ENCODE measurements around the gene EFS. TPM values are rescaled to one million over a fixed set of nuclear protein-coding genes. Genes with fewer than 3 reads are reported as not detected.

The EFS gene
- total RNA-seq, 2 donors from 2014 or later: 1.1 to 2.3 TPM

- Histone ChIP-seq H3K36me3 (no peaks in the 10 kb centered on the region), H3K4me3 (no peak overlapping the region), H3K27me3 (no peaks in the 10 kb centered on the region), H3K9me3 (no peaks in the 10 kb centered on the region), H3K27ac (no peak overlapping the region), H3K9ac (ENCODE audit: low read depth in 2 of 2, low read length in 2 of 2) (no peak overlapping the region), H3K4me1 (no peaks in the 10 kb centered on the region)
- no peak for DNase-seq
- intact Hi-C loops (cut with DNase I): no loop called here
- TF ChIP-seq, protein P1, sequence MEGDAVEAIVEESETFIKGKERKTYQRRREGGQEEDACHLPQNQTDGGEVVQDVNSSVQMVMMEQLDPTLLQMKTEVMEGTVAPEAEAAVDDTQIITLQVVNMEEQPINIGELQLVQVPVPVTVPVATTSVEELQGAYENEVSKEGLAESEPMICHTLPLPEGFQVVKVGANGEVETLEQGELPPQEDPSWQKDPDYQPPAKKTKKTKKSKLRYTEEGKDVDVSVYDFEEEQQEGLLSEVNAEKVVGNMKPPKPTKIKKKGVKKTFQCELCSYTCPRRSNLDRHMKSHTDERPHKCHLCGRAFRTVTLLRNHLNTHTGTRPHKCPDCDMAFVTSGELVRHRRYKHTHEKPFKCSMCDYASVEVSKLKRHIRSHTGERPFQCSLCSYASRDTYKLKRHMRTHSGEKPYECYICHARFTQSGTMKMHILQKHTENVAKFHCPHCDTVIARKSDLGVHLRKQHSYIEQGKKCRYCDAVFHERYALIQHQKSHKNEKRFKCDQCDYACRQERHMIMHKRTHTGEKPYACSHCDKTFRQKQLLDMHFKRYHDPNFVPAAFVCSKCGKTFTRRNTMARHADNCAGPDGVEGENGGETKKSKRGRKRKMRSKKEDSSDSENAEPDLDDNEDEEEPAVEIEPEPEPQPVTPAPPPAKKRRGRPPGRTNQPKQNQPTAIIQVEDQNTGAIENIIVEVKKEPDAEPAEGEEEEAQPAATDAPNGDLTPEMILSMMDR (IDR thresholded peaks at IDR 0.05): no peak
Measured at GRCh38 chr14:23377198-23377550, 12.2 kb upstream of the EFS start.

DNA sequence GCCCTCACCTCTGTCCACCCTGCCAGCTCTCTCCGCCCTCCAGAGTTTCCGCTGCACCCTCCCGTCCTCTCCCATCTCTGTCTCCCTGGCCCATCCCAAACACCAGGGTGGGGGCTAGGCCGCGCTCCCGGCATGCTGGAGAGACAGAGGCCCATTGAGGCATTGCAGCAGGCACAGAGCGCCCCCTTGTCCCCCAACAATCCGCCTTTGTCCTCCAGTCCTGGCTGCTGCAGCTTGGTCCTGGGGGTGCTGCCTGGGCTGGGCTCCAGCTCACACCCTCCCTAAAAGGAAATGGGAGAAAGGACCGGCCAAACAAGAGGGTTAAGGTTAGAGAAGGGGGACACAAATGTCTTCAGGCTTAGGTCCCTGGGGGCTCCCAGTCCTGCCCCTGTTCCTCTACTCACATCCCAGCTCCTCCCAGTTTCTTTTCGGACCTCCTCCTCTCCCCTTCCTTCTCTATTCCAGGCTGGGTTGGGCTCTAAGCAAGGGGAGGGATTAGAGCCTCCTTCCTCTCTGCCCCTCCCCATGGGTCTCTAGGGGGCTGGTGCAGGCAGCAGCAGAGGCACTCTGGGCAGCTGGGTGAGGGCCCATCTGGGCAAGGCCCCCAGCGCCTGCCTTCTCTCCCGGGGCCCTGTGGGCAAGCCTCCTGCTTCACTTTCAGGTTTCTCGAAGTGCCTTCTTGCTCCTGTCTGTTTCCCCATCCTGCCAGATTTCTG, 11.7 kb upstream of the EFS start, which contains the start of gene CMTM5:
Gene CMTM5 (plus strand): TSS at position 565 of the 716 bp plus-strand sequence. CDS start 206 bp downstream, outside the sequence.
- Histone ChIP-seq H3K4me1 (no peaks in the 10 kb centered on the region), H3K9me3 (no peaks in the 10 kb centered on the region), H3K27me3 (no peaks in the 10 kb centered on the region), H3K9ac (ENCODE audit: low read depth in 2 of 2, low read length in 2 of 2) (no peak within 1 kb of the TSS), H3K36me3 (no peaks in the 10 kb centered on the region), H3K27ac (no peak within 1 kb of the TSS), H3K4me3 (no peak within 1 kb of the TSS)
- intact Hi-C loops (cut with DNase I): no loop called here
- DNase-seq: no peak
- TF ChIP-seq, protein P1 (IDR thresholded peaks at IDR 0.05): no peak

GRCh38 chr14:23375527-23376251, 10.7 kb upstream of the EFS start:
- no peak for DNase-seq
- no peaks in the 10 kb centered on the region for H3K27me3 ChIP-seq
- no peak overlapping the region for H3K9ac ChIP-seq (ENCODE audit: low read depth in 2 of 2, low read length in 2 of 2)
- intact Hi-C loops (cut with DNase I): no loop called here
- no peak overlapping the region for H3K27ac ChIP-seq
- TF ChIP-seq, protein P1 (IDR thresholded peaks at IDR 0.05): no peak
- no peak overlapping the region for H3K4me3 ChIP-seq
- H3K9me3 ChIP-seq: no peaks in the 10 kb centered on the region
- H3K36me3 ChIP-seq: no peaks in the 10 kb centered on the region
- H3K4me1 ChIP-seq: no peaks in the 10 kb centered on the region

- Histone ChIP-seq H3K9me3 (no peaks in the 10 kb centered on the region), H3K4me1 (no peaks in the 10 kb centered on the region), H3K4me3 (no peak overlapping the region), H3K36me3 (no peaks in the 10 kb centered on the region), H3K27ac (no peak overlapping the region), H3K9ac (ENCODE audit: low read depth in 2 of 2, low read length in 2 of 2) (no peak overlapping the region), H3K27me3 (no peaks in the 10 kb centered on the region)
- DNase-seq: no peak
- TF ChIP-seq, protein P1 (IDR thresholded peaks at IDR 0.05): no peak
- intact Hi-C loops (cut with DNase I): no loop called here
Measured at GRCh38 chr14:23373041-23373440, 8.1 kb upstream of the EFS start.

GRCh38 chr14:23372509-23372908, 7.5 kb upstream of the EFS start, which contains the start of gene IL25:
Gene IL25, plus strand, starts transcription at chr14:23372809.
- TF ChIP-seq, protein P1 (IDR thresholded peaks at IDR 0.05): no peak
- intact Hi-C loops (cut with DNase I): no loop called here
- DNase-seq: no peak
- Histone ChIP-seq H3K9me3 (no peaks in the 10 kb centered on the region), H3K27ac (no peak within 1 kb of the TSS), H3K27me3 (no peaks in the 10 kb centered on the region), H3K9ac (ENCODE audit: low read depth in 2 of 2, low read length in 2 of 2) (no peak within 1 kb of the TSS), H3K4me3 (no peak within 1 kb of the TSS), H3K36me3 (no peaks in the 10 kb centered on the region), H3K4me1 (no peaks in the 10 kb centered on the region)
